Nephron progenitor cell (in vitro differentiated cells): Measurements from ENCODE around the gene OR6P1.

Experiments used
- DNase-seq: peaks from one replicate; pipeline ENCODE4 v3.0.0; 2021
- H3K27ac Mint-ChIP-seq: 2 replicates; pipeline ENCODE4 v1.8.0; 2021; ENCODE audit warnings: mild to moderate bottlenecking, moderate library complexity, mixed read lengths
- H3K27me3 Mint-ChIP-seq: 2 replicates; pipeline ENCODE4 v1.8.0; 2021; ENCODE audit warnings: mild to moderate bottlenecking, low read depth, mixed read lengths; ENCODE audit not compliant: poor library complexity
- H3K36me3 Mint-ChIP-seq: 2 replicates; pipeline ENCODE4 v1.8.0; 2021; ENCODE audit warnings: low read depth, mixed read lengths
- H3K4me1 Mint-ChIP-seq: 2 replicates; pipeline ENCODE4 v1.8.0; 2021; ENCODE audit warnings: mixed read lengths
- H3K4me3 Mint-ChIP-seq: 2 replicates; pipeline ENCODE4 v1.8.0; 2021; ENCODE audit warnings: mild to moderate bottlenecking, moderate library complexity, mixed read lengths
- H3K9me3 Mint-ChIP-seq: 2 replicates; pipeline ENCODE4 v1.8.0; 2021; ENCODE audit warnings: mild to moderate bottlenecking, moderate library complexity, mixed read lengths
- TF ChIP-seq, protein P1 (sequence below): fragments of 200-600 bp; sonication (generic); IDR thresholded peaks from 2 replicates; pipeline ENCODE4 v1.5.0; 2021; ENCODE audit warnings: antibody characterized with exemption

OR6P1 gene

DNA sequence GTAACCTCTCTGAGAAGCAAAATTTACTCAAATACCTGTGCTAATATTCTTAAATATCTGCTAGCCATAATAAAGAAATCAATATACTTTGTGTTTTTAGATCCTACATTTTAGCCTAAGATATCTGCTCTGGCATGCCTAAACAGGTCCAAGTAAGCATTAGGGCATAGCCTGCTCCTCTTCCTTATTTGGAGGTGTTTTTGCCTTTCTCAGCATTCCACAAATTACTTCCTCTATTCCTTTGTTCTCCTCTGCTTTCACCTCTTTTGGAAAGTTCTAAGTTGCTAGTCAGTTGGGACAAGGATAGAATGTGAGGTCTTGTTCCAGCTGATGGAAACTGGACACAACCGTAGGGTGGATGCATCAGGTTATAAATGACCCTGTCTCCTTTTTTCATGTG is 16.6 kb upstream of the OR6P1 start:
- Mint-ChIP-seq H3K9me3 (peaks cover 8% of the 10 kb centered on the region), H3K27me3 (no peaks in the 10 kb centered on the region), H3K4me3 (no peak overlapping the region), H3K4me1 (peaks cover 6% of the 10 kb centered on the region), H3K36me3 (no peaks in the 10 kb centered on the region), H3K27ac (no peak overlapping the region)
- TF ChIP-seq, protein P1, sequence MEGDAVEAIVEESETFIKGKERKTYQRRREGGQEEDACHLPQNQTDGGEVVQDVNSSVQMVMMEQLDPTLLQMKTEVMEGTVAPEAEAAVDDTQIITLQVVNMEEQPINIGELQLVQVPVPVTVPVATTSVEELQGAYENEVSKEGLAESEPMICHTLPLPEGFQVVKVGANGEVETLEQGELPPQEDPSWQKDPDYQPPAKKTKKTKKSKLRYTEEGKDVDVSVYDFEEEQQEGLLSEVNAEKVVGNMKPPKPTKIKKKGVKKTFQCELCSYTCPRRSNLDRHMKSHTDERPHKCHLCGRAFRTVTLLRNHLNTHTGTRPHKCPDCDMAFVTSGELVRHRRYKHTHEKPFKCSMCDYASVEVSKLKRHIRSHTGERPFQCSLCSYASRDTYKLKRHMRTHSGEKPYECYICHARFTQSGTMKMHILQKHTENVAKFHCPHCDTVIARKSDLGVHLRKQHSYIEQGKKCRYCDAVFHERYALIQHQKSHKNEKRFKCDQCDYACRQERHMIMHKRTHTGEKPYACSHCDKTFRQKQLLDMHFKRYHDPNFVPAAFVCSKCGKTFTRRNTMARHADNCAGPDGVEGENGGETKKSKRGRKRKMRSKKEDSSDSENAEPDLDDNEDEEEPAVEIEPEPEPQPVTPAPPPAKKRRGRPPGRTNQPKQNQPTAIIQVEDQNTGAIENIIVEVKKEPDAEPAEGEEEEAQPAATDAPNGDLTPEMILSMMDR, result no peak
- DNase-seq, result no peak

DNA sequence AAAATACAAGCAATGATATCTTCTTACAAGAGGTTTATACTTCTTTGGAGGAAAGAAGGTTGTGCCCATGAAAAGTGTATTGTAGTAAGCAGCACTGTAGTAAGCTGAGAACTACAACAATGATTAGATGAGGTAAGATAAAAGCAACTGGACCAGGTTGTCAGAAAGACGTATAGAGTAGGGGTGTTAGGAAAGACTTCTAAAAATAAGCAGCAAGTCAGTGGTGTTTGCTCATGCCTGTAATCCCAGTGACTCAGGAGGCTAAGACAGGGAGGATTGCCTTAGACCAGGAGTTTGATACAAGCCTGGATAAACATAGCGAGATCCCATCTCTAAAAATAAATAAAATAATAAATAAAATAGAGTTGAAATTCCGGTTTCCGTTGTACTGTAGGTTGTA is 13.6 kb upstream of the OR6P1 start:
- no peak for DNase-seq
- Mint-ChIP-seq H3K27ac (no peak overlapping the region), H3K4me3 (no peak overlapping the region), H3K4me1 (peaks cover 6% of the 10 kb centered on the region), H3K9me3 (peaks cover 8% of the 10 kb centered on the region), H3K27me3 (no peaks in the 10 kb centered on the region), H3K36me3 (no peaks in the 10 kb centered on the region)
- TF ChIP-seq, protein P1, result no peak

DNA sequence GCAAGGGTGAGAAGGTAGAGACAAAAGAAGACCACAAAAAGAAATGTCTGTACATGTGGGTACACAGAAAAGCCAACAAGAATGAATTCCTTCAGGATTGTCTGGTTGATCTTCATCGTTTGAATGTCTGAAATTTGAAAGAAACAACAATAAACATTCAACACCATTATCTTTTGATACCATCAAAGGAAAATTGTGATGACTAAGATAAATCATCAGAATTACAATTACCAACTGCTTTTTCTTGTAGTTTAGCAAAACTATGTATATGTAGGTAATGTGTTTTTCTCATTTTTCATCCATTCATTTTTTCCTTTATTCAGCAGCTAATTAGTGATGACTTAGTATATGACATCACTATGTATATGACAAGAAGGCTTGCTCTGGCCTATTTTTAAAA is 9.4 kb upstream of the OR6P1 start, which contains the start of gene OR10X1:
Gene OR10X1, minus strand, starts transcription at position 167 of the 400 bp plus-strand sequence. Its CDS starts 0 bp downstream, at position 167.
- no peak within 1 kb of the TSS for H3K27ac Mint-ChIP-seq

DNA sequence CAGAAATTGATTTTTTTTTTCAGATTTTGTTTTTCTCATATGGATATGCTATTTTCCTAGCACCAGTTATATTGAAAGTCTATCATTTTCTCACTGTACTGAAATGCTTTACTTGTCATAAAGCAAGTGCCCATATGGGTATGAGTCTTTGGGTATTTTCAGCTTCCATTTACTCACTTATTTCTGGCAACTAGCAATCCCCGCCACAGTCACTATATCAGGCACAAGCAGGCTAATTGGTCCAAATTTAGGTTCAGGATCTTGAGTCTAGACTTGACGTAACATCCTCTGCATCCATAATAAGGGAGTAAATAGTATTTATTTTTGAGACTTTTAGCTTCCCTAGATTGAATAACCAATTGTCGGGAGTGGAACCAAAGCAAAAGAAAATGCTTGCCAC is 7.2 kb upstream of the OR6P1 start:
- no peak overlapping the region for H3K27ac Mint-ChIP-seq
- H3K4me3 Mint-ChIP-seq, result no peak overlapping the region
- DNase-seq, result no peak
- TF ChIP-seq, protein P1, result no peak
- H3K27me3 Mint-ChIP-seq, result peaks cover 6% of the 10 kb centered on the region
- H3K4me1 Mint-ChIP-seq, result no peaks in the 10 kb centered on the region
- H3K9me3 Mint-ChIP-seq, result no peaks in the 10 kb centered on the region
- no peaks in the 10 kb centered on the region for H3K36me3 Mint-ChIP-seq

More for the DNA sequence above, 9.4 kb upstream of the OR6P1 start, which contains the start of gene OR10X1:
- H3K36me3 Mint-ChIP-seq, result no peaks in the 10 kb centered on the region
- no peaks in the 10 kb centered on the region for H3K9me3 Mint-ChIP-seq
- H3K27me3 Mint-ChIP-seq, result peaks cover 5% of the 10 kb centered on the region
- TF ChIP-seq, protein P1, result no peak
- peaks cover 6% of the 10 kb centered on the region for H3K4me1 Mint-ChIP-seq
- no peak within 1 kb of the TSS for H3K4me3 Mint-ChIP-seq
- no peak for DNase-seq

DNA sequence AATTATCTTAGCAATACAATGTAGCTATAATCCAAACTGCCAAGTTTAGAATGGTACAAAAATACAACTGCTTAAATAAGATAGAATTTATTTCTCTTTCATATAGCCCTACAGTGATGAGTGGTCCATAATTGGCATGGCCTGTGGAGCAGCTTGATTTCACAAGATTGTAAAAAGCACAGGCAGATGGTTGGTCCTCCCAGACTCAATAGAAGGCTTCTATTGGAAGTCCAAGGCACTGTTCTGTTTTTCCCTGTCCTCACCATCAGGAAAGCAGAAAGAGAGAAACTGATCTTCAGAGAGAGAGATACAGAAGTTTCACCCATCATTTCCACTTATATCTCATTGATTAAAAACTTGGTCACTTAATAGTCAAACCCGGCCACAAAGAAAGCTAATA is 1.8 kb upstream of the OR6P1 start:
- no peak for DNase-seq
- Mint-ChIP-seq H3K4me3 (no peak overlapping the region), H3K27me3 (peaks cover 16% of the 10 kb centered on the region), H3K27ac (no peak overlapping the region), H3K4me1 (no peaks in the 10 kb centered on the region), H3K36me3 (no peaks in the 10 kb centered on the region), H3K9me3 (no peaks in the 10 kb centered on the region)
- TF ChIP-seq, protein P1, result no peak

DNA sequence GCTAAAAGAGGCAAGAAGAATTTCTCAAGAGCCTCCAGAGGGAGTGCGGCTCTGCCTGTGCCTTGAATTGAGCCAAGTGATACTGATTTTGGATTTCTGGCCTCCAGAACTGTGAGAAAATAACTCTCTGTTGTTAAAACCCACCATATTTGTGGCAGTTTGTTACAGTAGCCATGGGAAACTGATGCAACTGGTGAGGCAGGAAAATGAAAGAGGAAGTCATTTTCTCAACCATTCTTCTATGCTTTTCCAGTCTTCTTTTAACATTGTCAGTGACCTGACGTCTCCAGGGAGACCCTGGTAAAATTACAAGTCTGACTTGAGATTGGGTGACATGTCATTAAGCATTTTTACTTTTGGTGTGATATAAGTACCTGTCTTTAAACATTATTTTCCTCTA is 5.8 kb downstream of the OR6P1 start:
- Mint-ChIP-seq H3K27ac (no peak overlapping the region), H3K4me3 (no peak overlapping the region)
- TF ChIP-seq, protein P1, result no peak

More for the DNA sequence above, 5.8 kb downstream of the OR6P1 start:
- no peaks in the 10 kb centered on the region for H3K9me3 Mint-ChIP-seq
- peaks cover 4% of the 10 kb centered on the region for H3K27me3 Mint-ChIP-seq
- H3K36me3 Mint-ChIP-seq, result no peaks in the 10 kb centered on the region
- DNase-seq, result no peak
- H3K4me1 Mint-ChIP-seq, result no peaks in the 10 kb centered on the region
